HepG2 (cell line): ENCODE measurements around the gene COX4I2.
"Not testable (repeated sequence)": the region's sequence is repeated elsewhere in the genome, so short reads cannot be mapped to it uniquely, and the experiment has no call there.

Experiments
- BRCA1 ChIP-seq: sonication (generic); formaldehyde crosslinking; IDR thresholded peaks from 2 replicates; pipeline ENCODE4 v1.4.0; 2020; ENCODE audit warnings: missing genetic modification reagents
- DPF2 ChIP-seq: sonication (generic); formaldehyde crosslinking; IDR thresholded peaks from 2 replicates; pipeline ENCODE4 v1.4.0; 2020; ENCODE audit warnings: mild to moderate bottlenecking, low read depth, missing genetic modification reagents, borderline replicate concordance
- HNF4A ChIP-seq: sonication (generic); formaldehyde crosslinking; IDR thresholded peaks from 2 replicates; pipeline ENCODE4 v1.4.0; 2020; ENCODE audit warnings: missing genetic modification reagents
- NFIC ChIP-seq: IDR thresholded peaks from 2 replicates; pipeline ENCODE4 v1.6.1; 2012; ENCODE audit warnings: mild to moderate bottlenecking, low read length, inconsistent platforms
- POLR2AphosphoS2 ChIP-seq: IDR thresholded peaks from 2 replicates; pipeline ENCODE4 v1.6.1; 2011; ENCODE audit warnings: low read depth, low read length, improper control_type of control experiment
- PRDM15 ChIP-seq: sonication (generic); formaldehyde crosslinking; IDR thresholded peaks from 2 replicates; pipeline ENCODE4 v1.4.0; 2020; ENCODE audit warnings: missing genetic modification reagents
- SIN3B ChIP-seq: fragments of 150-350 bp; IDR thresholded peaks from 2 replicates; pipeline ENCODE4 v1.6.1; 2014; ENCODE audit warnings: low read length
- XRCC5 ChIP-seq: fragments of 200-400 bp; formaldehyde crosslinking; optimal IDR thresholded peaks from 2 replicates; pipeline ENCODE3; 2017; ENCODE audit warnings: mild to moderate bottlenecking, low read length
- ZBTB20 ChIP-seq: sonication (generic); formaldehyde crosslinking; IDR thresholded peaks from 2 replicates; pipeline ENCODE4 v1.8.1; 2023; ENCODE audit warnings: missing genetic modification reagents, low read depth, mild to moderate bottlenecking, borderline replicate concordance
- ZNF460 ChIP-seq: sonication (generic); formaldehyde crosslinking; IDR thresholded peaks from 2 replicates; pipeline ENCODE4 v1.5.1; 2020; ENCODE audit warnings: missing genetic modification reagents, mild to moderate bottlenecking, borderline replicate concordance
- ZNF563 ChIP-seq: sonication (generic); formaldehyde crosslinking; IDR thresholded peaks from 2 replicates; pipeline ENCODE4 v1.8.0; 2022; ENCODE audit warnings: mild to moderate bottlenecking, moderate library complexity, missing genetic modification reagents
- ZNF639 ChIP-seq: conservative IDR thresholded peaks from 2 replicates; pipeline ENCODE4 v1.6.1; 2018; ENCODE audit warnings: missing genetic modification reagents
- ZNF776 ChIP-seq: sonication (generic); formaldehyde crosslinking; IDR thresholded peaks from 2 replicates; pipeline ENCODE4 v1.4.0; 2020; ENCODE audit warnings: mild to moderate bottlenecking, missing genetic modification reagents
- TF ChIP-seq, protein P1 (sequence below): sonication (generic); formaldehyde crosslinking; IDR thresholded peaks from 2 replicates; pipeline ENCODE4 v1.5.0; 2020; ENCODE audit warnings: mild to moderate bottlenecking, missing genetic modification reagents, moderate library complexity

DNA sequence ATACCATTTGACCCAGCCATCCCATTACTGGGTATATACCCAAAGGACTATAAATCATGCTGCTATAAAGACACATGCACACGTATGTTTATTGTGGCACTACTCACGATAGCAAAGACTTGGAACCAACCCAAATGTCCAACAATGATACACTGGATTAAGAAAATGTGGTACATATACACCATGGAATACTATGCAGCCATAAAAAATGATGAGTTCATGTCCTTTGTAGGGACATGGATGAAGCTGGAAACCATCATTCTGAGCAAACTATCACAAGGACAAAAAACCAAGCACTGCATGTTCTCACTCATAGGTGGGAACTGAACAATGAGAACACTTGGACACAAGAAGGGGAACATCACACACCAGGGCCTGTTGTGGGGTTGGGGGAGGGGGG lies 9.7 kb upstream of the COX4I2 start:
- not testable (repeated sequence) for TF ChIP-seq BRCA1 (CRISPR knock-in tag); ZNF776 (CRISPR knock-in tag); DPF2 (CRISPR knock-in tag); ZNF639; NFIC; XRCC5; ZBTB20 (CRISPR knock-in tag); POLR2AphosphoS2; ZNF563 (CRISPR knock-in tag); SIN3B; ZNF460; PRDM15 (CRISPR knock-in tag); HNF4A (CRISPR knock-in tag)
- TF ChIP-seq, protein P1, sequence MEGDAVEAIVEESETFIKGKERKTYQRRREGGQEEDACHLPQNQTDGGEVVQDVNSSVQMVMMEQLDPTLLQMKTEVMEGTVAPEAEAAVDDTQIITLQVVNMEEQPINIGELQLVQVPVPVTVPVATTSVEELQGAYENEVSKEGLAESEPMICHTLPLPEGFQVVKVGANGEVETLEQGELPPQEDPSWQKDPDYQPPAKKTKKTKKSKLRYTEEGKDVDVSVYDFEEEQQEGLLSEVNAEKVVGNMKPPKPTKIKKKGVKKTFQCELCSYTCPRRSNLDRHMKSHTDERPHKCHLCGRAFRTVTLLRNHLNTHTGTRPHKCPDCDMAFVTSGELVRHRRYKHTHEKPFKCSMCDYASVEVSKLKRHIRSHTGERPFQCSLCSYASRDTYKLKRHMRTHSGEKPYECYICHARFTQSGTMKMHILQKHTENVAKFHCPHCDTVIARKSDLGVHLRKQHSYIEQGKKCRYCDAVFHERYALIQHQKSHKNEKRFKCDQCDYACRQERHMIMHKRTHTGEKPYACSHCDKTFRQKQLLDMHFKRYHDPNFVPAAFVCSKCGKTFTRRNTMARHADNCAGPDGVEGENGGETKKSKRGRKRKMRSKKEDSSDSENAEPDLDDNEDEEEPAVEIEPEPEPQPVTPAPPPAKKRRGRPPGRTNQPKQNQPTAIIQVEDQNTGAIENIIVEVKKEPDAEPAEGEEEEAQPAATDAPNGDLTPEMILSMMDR (CRISPR knock-in tag): not testable (repeated sequence)
